Lower leg skin (tissue), 4 donors: Measurements from ENCODE around the gene BCO1. TPM values are rescaled to one million over a fixed set of nuclear protein-coding genes. Genes with fewer than 3 reads are reported as not detected.

Experiments used
- DNase-seq, 2 donors: peaks; one replicate each; pipeline ENCODE4 v3.0.0-alpha.2; 2019; ENCODE audit warnings: low spot score in 2 of 2
- H3K4me3 ChIP-seq: fragments of 200-600 bp; sonication (generic); 2 replicates; pipeline ENCODE4 v1.5.1; 2017; ENCODE audit warnings: mild to moderate bottlenecking, low read depth; ENCODE audit not compliant: poor library complexity, severe bottlenecking
- POLR2A ChIP-seq, 2 donors: fragments of 450-650 bp; IDR thresholded peaks; one replicate each; pipeline ENCODE4 v1.6.1; 2016 to 2017; ENCODE audit warnings: antibody characterized with exemption in 2 of 2, mild to moderate bottlenecking in 1 of 2, moderate library complexity in 1 of 2
- WGBS, 2 donors: methylation state at CpG; one replicate each; pipeline ENCODE4 v1.1.5; 2018; 5-methylcytosine and 5-hydroxymethylcytosine counted together
- intact Hi-C: fragments of 100-400 bp; cut with DNase I; formaldehyde crosslinking; loops from one replicate; pipeline ENCODE4 v1.15.0; 2023; ENCODE audit warnings: low total_unique reads
- total RNA-seq, 4 donors: library from RNA; depleted of rRNA; stranded (reverse); fragments of >200 nt; gene quantifications; one replicate each; pipeline ENCODE4 v1.1.0, GENCODE V29; 2016
- TF ChIP-seq, protein P1 (sequence below), 3 donors: fragments of 450-650 bp; IDR thresholded peaks; one replicate each; pipeline ENCODE4 v1.5.1; 2016; ENCODE audit warnings: antibody characterized with exemption in 3 of 3, mild to moderate bottlenecking in 3 of 3, moderate library complexity in 2 of 3

The BCO1 gene
- total RNA-seq, 4 donors from 2014 or later, result 0.12 to 0.29 TPM; not detected in 2

DNA sequence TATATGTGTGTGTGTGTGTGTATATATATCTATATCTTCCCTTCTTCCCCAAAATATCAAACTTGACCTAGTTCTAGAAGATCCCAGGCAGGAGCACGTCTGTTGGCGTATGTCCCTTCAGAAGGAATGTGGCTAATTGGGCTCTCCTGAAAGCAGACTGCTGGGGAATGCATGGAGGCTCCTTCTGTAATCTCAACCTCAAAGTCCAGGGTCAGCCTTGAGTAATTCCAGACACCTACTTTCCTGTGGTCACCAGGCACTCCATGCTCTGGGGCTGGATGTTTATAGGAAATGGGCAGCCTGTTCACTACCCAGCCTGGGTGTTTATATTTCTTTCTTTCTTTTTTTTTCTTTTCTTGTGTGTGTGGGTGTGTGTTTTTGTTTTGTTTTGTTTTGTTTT, 13.4 kb downstream of the BCO1 start:
- no peak for DNase-seq
- H3K4me3 ChIP-seq, result no peak overlapping the region
- TF ChIP-seq, protein P1, sequence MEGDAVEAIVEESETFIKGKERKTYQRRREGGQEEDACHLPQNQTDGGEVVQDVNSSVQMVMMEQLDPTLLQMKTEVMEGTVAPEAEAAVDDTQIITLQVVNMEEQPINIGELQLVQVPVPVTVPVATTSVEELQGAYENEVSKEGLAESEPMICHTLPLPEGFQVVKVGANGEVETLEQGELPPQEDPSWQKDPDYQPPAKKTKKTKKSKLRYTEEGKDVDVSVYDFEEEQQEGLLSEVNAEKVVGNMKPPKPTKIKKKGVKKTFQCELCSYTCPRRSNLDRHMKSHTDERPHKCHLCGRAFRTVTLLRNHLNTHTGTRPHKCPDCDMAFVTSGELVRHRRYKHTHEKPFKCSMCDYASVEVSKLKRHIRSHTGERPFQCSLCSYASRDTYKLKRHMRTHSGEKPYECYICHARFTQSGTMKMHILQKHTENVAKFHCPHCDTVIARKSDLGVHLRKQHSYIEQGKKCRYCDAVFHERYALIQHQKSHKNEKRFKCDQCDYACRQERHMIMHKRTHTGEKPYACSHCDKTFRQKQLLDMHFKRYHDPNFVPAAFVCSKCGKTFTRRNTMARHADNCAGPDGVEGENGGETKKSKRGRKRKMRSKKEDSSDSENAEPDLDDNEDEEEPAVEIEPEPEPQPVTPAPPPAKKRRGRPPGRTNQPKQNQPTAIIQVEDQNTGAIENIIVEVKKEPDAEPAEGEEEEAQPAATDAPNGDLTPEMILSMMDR (IDR thresholded peaks at IDR 0.05), result no peak
- no peak for TF ChIP-seq POLR2A (IDR thresholded peaks at IDR 0.05)
- intact Hi-C loops, result no loop called here
- WGBS, 2 donors, result 48 to 61% methylated on average over 2 of the region's 2 CpGs

DNA sequence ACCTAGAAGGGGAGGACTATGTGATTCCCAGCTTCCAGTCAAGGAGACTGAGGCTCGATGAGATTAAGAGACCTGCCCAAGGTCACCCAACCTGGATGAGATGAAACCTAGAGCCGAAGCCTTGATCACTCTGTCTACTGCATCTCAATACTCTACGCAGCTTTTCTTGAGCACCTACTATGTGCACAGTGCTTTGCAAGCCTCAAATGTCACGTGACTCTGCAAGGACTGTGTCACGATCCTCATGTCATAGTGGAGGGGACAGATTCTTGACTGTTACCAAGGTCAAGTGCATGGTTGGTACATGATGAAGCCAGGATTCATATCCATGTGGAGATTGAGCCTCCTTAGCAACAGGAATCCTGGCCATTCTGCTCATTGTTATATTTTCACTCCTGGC, 14.7 kb downstream of the BCO1 start:
- TF ChIP-seq, protein P1 (IDR thresholded peaks at IDR 0.05), result no peak
- TF ChIP-seq POLR2A (IDR thresholded peaks at IDR 0.05), result no peak
- no peak overlapping the region for H3K4me3 ChIP-seq
- intact Hi-C loops, result no loop called here
- 89 to 97% methylated on average over 5 of the region's 5 CpGs for WGBS, 2 donors
- no peak for DNase-seq

DNA sequence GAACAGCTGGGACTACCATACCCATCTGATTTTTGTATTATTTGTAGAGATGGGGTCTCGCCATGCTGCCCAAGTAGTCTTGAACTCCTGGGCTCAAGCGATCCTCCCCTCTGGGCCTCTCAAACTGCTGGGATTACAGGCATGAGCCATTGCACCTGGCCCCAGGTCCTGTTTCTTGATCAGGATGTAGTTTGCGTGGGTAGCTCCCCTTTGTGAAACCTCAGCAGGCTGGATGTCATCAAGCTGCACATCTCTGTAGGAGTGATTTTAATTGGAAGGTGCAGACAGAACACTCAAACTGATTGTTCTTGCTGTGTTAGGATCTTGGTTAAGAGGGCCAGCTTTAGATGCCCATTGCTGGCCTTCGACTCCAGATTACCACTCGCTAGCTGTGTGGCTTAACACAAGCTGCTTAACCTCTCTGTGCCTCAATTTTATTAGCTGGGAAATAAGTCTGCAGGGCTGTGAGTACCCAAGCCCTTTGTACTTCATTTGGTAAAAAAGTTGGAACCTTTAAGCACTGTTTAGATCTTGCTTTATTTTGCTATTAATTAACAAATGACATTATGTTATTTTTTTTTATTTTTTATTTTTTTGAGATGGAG, 16.5 kb downstream of the BCO1 start:
- TF ChIP-seq, protein P1 (IDR thresholded peaks at IDR 0.05), result no peak
- TF ChIP-seq POLR2A (IDR thresholded peaks at IDR 0.05), result no peak
- no peak for DNase-seq
- no peak overlapping the region for H3K4me3 ChIP-seq
- intact Hi-C loops, result no loop called here
- 88 to 95% methylated on average over 5 of the region's 5 CpGs for WGBS, 2 donors

DNA sequence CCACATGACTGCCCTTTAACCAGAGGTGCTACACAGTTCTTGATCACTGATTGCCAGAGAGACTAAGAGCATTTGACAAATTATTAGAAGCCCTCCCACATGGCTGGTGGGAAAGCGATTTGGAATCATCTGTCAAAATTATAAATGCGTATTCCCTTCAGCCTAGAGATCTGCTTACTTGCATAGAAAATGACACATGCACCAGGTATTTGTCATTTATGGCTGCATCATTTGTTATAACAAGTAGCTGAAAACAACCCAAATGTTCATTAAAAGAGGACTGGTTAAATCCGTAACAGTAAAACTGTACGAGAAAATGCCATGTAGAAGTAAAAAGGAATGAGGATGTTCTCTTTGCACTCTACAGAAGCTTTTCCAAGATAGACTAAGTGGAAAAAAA, 21.4 kb downstream of the BCO1 start:
- intact Hi-C loops, result no loop called here
- H3K4me3 ChIP-seq, result no peak overlapping the region
- 57 to 62% methylated on average over 4 of the region's 4 CpGs for WGBS, 2 donors
- no peak for DNase-seq
- TF ChIP-seq POLR2A (IDR thresholded peaks at IDR 0.05), result no peak
- TF ChIP-seq, protein P1 (IDR thresholded peaks at IDR 0.05), result no peak

DNA sequence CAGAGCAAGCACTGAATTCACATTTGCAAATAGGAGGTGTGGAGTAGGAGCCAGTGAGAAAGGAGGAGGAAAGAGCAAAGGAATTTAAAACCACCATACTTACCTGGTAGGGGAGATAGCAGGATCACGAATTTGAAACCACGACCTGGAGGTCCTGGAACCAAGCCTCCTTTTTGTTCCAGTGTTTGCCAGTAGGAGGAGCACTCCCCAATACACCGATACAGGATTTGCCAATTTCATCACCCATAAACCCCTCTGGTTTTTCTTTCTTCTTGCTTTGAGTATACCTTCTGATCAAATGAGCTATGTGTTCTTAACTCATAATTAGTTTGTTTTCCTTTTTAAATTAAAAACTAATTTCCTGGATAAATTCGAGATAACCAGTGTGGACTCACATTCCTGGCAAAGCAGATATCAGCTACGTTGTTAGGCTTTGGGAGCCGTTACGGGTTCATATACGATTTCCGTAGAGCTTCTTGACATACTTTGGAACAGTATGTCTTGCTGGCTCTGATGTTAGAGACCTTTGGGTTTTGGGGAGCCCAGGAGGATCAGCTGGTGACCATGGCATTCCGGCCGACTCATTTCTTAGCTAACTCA, 22.7 kb downstream of the BCO1 start:
- DNase-seq, result no peak
- WGBS, 2 donors, result 74 to 77% methylated on average over 11 of the region's 11 CpGs
- no peak for TF ChIP-seq POLR2A (IDR thresholded peaks at IDR 0.05)
- TF ChIP-seq, protein P1 (IDR thresholded peaks at IDR 0.05), result no peak
- H3K4me3 ChIP-seq, result no peak overlapping the region
- intact Hi-C loops, result no loop called here
